HG03108 (cell line): Measurements from ENCODE around the gene OR13H1.
"Not testable (repeated sequence)": the region's sequence is repeated elsewhere in the genome, so short reads cannot be mapped to it uniquely, and the experiment has no call there.

Experiments
- ATAC-seq: cut with Tn5 transposase; IDR thresholded peaks from one replicate; pipeline ENCODE4 v1.9.1; 2021; ENCODE audit warnings: moderate library complexity; ENCODE audit not compliant: unreplicated experiment

Gene OR13H1, protein sequence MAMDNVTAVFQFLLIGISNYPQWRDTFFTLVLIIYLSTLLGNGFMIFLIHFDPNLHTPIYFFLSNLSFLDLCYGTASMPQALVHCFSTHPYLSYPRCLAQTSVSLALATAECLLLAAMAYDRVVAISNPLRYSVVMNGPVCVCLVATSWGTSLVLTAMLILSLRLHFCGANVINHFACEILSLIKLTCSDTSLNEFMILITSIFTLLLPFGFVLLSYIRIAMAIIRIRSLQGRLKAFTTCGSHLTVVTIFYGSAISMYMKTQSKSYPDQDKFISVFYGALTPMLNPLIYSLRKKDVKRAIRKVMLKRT

DNA sequence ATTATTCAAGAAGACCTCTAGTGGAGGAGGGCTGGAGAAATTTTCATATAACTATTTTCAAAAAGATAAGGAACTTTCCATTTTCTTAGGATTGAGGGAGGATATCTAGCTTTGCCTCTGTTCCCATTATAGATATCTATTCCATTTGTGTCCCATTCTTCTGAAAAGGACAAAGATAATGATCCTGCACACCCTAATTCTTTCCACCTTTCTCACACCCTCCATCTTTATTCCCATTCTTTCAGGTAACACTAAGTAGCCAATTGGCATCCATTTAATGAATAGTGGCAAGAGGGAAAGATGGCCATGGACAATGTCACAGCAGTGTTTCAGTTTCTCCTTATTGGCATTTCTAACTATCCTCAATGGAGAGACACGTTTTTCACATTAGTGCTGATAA lies at the start of gene OR13H1:
Gene OR13H1 (plus strand): TSS at position 301 of the 400 bp plus-strand sequence. CDS start 0 bp downstream, at position 301.
- no peak for ATAC-seq

DNA sequence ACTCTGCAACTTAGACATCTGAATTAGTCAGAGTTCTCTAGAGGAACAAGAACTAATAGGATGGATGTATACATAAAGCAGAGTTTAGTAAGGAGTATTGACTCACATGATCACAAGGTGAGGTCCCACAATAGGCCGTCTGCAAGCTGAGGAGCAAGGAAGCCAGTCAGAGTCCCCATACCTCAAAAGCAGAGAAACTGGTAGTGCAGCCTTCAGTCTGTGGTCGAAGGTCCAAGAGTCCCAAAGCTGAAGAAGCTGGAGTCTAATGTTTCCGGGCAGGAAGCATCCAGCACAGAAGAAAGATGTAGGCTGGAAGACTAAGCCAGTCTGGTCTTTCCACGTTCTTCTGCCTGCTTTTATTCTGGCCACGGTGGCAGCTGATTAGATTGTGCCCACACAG lies 42.3 kb upstream of the OR13H1 start:
- ATAC-seq, result not testable (repeated sequence)

DNA sequence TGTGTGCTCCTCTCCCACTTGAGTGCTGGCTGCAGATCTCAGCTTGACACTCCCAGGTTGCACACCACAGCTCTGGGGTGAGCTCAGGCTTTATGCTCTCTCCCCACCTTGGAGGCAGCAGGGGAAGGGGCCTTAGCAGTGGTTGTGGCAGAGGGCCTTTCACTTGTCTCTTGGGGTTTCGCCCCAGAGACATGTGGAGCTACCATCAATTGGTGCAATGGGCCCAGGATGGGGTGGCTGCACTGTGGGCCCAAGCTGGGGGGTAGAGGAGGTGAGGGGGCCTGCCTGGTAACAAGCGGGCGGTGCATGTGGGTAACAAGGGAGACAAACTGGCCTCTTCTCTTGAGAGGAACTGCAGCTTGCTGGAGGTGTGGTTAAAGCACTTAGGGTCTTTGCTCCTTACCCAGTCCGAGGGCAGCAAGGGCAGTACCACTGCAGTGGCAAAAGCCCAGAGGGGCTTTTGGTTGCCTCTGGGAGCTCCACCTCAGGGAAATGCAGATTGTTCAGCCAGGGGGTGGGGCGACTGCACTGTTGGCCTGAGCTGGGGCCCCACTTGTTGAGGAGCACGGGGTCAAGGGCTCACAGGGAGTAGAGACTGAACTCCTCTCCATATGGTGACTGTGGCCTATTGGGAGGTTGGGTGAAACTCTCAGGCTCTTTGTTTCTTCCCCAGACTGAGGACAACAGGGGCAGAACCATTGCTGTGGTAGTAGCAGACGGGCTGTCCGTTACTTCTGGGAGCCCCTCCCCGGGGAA lies 30.5 kb upstream of the OR13H1 start:
- no peak for ATAC-seq

DNA sequence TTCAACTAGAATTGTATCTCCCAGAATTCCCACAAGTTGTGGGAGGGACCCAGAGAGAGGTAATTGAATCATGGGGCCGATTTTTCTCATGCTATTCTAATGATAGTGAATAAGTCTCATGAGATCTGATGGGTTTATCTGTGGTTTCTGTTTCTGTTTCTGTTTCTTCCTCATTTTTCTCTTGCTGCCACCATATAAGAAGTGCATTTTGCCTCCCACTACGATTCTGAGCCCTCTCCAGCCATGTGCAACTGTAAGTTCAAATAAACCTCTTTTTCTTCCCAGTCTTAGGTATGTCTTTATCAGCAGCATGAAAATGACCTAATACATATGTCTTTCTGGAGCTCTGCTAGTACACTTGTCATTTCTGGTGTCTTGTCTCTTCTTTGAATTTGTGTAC lies 22.1 kb upstream of the OR13H1 start:
- no peak for ATAC-seq

DNA sequence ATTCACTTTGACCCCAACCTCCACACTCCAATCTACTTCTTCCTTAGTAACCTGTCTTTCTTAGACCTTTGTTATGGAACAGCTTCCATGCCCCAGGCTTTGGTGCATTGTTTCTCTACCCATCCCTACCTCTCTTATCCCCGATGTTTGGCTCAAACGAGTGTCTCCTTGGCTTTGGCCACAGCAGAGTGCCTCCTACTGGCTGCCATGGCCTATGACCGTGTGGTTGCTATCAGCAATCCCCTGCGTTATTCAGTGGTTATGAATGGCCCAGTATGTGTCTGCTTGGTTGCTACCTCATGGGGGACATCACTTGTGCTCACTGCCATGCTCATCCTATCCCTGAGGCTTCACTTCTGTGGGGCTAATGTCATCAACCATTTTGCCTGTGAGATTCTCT lies 344 bp downstream of the OR13H1 start:
- ATAC-seq, result no peak

DNA sequence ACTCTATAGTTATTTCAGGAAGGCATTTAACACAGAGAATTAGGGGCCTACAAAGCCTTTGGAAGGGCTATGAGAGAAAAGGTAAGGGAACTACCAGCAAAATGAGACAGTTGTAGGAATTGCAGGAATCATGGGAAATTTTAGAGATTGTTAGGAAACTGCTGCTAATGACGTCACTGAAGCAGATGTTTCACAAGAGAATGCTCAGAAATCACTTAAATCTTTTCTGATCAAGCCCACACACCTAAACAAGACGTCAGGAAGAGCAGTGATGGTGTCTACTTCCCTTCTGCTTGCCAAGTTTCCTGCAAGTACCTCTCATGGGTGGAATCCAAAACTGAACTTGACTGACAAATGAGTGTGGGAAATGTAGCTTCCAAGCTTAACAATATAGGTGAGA lies 5.1 kb downstream of the OR13H1 start:
- no peak for ATAC-seq

DNA sequence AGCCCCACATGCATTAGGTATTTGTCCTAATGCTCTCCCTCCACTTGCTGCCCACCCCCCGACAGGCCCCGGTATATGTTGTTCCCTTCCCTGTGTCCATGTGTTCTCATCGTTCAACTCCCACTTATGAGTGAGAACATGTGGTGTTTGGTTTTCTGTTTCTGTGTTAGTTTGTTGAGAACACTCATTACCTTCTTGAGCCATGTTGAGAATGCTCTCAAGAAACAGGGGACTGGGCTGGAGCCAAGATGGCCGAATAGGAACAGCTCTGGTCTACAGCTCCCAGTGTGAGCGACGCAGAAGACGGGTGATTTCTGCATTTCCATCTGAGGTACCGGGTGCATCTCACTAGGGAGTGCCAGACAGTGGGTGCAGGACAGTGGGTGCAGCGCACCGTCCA lies 8.6 kb downstream of the OR13H1 start:
- not testable (repeated sequence) for ATAC-seq

DNA sequence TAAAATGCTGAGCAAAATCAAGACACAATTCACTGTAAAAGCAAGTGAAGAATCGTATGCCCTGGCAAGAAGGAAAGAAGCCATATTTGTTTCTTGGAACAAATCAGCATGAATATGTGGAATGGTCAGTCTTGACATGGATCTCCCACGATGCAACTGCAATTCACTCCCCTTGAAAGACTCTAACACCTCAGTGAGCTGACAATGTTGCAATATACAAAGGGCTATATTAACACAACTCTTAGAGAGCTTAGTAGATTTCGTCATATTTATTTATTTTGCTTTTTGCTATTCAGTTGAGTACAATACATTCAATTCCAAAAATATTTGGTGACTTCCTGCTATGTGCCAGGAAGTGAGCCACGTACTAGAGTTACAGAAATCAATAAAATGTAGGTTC lies 14.7 kb downstream of the OR13H1 start:
- ATAC-seq, result no peak

DNA sequence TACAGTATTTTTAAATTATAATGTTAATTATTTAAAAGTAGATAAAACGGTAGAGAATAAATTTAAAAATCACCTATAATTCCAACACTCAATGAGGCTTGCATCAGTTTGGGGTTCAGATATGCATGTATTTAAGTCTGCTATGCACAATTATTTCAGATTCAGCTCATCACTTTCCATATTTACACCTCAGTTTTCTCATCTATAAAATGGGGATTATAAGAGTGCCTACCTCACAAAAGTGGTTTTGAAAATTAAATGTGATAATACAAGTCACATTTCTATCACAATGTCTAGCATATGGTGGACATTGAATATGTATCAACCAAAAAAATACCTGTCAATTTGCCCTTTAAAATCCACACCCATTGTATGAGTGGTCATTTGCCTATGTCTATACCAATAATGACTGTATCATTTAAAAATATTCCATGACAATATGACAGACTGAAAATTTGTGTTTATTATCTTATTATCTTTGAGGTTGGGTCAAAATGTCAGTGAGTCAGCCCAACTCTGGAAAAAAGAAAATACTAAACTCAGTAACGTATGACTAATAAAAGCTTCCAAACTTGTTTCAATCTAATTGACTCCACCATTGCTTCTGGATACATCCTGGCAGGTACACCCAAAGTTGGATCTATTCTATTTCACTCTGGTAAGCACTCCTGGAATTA lies 20.8 kb downstream of the OR13H1 start:
- no peak for ATAC-seq

DNA sequence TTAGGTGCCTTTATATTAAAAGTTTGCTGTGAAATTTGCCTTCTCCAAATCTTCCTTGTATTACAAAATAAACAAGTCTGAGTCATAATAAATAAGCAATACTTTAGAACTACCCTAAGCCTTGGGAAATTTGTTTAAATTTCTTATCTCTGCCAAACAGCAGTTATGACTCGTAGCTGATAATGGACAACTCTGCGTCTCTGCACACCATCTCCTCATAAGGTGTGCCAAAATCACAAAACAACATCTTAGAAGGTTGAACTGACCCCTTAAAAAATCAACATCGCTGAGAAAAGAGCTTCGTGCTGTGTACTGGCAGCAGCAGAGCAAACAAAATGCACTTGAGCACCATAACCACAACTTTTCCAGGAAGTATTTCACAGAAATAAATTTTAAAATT lies 22.0 kb downstream of the OR13H1 start:
- no peak for ATAC-seq

DNA sequence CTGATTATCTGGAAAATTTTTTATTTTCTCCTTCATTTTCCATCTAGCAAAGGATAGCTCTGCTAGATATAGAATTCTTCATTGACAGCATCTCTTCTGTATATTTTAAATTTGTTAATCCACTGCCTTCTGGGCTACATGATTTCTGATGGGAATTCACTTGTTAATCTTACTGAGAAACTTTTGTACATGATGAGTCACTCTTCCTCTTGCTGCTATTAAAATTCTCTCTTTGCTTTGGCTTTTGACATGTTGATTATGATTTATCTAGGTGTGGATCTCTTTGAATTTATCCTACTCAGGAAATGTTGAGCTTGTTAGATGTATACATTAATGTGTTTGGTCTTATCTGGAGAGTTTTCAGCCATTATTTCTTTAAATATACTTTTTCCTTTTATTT lies 27.5 kb downstream of the OR13H1 start:
- no peak for ATAC-seq

DNA sequence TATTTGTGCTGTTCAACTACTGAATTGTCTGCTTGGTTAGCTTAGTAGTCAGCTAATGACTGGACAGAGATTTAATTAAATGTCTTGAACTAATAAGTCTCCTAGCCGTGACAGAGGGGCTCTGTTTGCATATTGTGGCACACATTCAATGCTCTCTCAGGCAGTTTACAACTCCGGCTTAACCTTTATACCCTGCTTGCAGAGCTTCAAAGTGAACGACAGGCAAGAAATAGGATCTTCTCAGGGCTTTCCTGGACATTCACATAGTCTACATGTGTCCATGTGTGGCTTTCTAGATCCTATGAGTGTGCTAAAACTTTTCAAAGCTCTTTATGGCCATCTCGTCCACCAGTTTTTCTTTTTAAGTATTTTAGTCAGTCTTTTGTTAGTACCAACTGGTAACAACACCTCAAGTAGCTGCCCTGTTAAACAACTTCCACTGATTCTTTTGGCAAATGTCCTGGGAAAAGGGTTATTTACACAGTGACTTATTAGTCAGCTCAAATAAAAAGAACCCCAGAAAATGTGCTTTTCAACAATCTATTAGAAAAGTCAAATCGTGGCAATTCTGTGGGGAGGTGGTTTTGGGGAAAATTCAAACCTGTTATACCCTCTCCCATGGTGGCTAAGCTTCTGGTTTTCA lies 28.6 kb downstream of the OR13H1 start:
- ATAC-seq, result no peak

DNA sequence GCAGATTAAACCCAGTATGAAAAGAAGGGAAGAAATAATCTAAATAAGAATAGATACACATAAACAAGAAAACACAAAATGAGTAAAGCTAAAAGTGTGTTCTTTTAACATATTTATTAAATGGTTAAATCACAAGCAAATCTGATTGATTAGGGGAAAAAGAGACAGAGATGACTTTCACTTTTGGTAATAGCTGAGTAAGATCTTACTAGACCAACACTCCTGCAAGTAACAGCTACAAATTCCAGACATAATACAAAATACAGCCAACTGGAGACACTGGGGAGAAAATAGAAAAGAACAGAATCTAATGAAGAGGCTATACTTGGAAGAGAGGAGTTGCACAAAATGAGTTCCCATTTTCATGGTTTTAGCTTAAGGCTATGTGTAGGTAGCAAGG lies 33.5 kb downstream of the OR13H1 start:
- ATAC-seq, result no peak

DNA sequence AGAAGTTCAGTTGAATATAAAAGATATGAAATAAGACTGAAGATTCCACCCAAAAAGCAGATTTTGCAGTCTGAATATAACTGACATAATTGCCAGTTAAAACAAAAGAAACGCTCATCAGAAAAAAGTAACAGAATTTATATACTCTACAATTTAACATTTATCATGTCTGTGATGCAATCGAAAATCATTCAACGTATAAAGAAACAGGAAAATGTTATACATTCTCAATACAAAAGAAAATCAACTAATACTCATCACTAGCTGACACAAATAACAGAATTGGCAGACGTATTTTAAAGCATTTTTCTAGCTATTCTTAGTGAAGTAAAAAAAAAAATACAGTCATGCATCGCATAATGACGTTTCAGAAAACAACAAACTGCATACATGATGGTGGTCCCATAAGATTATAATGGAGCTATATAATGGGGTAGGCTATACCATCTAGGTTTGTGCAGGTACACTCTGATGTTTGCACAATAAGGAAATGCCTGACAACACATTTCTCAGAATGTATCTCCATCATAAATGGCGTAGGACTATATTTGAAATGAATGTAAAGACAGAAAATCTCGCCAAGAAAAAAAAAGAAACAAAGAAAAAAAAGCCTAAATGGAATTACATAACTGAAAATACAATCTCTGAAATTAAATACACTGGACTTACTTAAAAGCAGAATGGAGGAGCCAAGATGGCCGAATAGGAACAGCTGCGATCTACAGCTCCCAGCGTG lies 34.3 kb downstream of the OR13H1 start:
- ATAC-seq, result no peak

DNA sequence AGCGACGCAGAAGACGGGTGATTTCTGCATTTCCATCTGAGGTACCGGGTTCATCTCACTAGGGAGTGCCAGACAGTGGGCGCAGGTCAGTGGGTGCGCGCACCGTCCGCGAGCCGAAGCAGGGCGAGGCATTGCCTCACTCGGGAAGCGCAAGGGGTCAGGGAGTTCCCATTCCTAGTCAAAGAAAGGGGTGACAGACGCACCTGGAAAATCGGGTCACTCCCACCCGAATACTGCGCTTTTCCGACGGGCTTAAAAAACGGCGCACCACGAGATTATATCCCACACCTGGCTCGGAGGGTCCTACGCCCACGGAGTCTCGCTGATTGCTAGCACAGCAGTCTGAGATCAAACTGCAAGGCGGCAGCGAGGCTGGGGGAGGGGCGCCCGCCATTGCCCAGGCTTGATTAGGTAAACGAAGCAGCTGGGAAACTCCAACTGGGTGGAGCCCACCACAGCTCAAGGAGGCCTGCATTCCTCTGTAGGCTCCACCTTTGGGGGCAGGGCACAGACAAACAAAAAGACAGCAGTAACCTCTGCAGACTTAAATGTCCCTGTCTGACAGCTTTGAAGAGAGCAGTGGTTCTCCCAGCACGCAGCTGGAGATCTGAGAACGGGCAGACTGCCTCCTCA lies 35.0 kb downstream of the OR13H1 start:
- not testable (repeated sequence) for ATAC-seq

DNA sequence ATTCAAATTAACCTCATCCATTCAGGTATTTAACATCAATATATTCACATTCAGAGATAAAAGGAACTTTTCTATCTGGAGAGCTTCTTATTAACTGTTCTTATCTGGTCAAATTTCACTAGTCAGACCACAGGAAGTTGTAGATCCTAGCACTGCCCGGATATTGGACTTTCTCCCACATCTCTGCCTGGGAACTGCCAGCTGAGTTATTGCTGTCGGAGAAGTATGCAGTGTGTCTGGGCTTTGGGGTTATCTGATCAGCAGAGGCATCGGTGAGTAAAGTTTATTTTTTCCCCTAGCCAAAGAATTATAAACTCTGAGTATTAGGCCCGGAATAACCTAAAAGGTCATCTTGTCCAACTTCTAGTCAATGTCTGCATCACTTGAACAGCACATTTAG lies 45.1 kb downstream of the OR13H1 start:
- ATAC-seq, result no peak
